Psoas muscle (tissue), 8 donors: ENCODE data around the gene ZNF586. TPM values are rescaled to one million over a fixed set of nuclear protein-coding genes. Genes with fewer than 3 reads are reported as not detected.
"Not testable (repeated sequence)": the region's sequence is repeated elsewhere in the genome, so short reads cannot be mapped to it uniquely, and the experiment has no call there.

Experiments used
- ATAC-seq, 4 donors: fragments of 200-7000 bp; cut with Tn5 transposase; one replicate each; pipeline ENCODE4 v1.9.1; 2020; ENCODE audit warnings: moderate library complexity in 3 of 4, mild to moderate bottlenecking in 2 of 4
- DNase-seq, 2 donors: peaks; one replicate each; pipeline ENCODE4 v3.0.0-alpha.2; 2020
- H3K27ac ChIP-seq: fragments of 200-600 bp; one replicate; pipeline ENCODE4 v1.8.0; 2022
- H3K27me3 ChIP-seq, 3 donors: fragments of 200-600 bp in 1 of 3; one replicate each; pipeline versions ENCODE4 v1.6.1 to v1.8.0; 2013 to 2022; ENCODE audit warnings: low read length in 2 of 3, mild to moderate bottlenecking in 2 of 3, moderate library complexity in 1 of 3; ENCODE audit not compliant: insufficient read depth in 3 of 3
- H3K36me3 ChIP-seq, 2 donors: fragments of 200-600 bp in 1 of 2; one replicate each; pipeline versions ENCODE4 v1.6.1 to v1.8.0; 2013 to 2022; ENCODE audit warnings: low read depth in 1 of 2, mild to moderate bottlenecking in 1 of 2, moderate library complexity in 1 of 2; ENCODE audit not compliant: insufficient read depth in 1 of 2
- H3K4me1 ChIP-seq: fragments of 200-600 bp; one replicate; pipeline ENCODE4 v1.8.0; 2022
- H3K4me3 ChIP-seq: fragments of 200-600 bp; one replicate; pipeline ENCODE4 v1.8.0; 2022; ENCODE audit warnings: mild to moderate bottlenecking
- H3K9me3 ChIP-seq: fragments of 200-600 bp; one replicate; pipeline ENCODE4 v1.8.0; 2022
- CTCF ChIP-seq: fragments of 200-600 bp; IDR thresholded peaks from one replicate; pipeline ENCODE4 v1.8.0; 2022; ENCODE audit warnings: antibody characterized with exemption
- WGBS, 3 donors: extraction: QIAGEN DNeasy Blood & Tissue Kit; methylation state at CpG; one replicate each; pipeline versions ENCODE4 v1.1.6 to v1.1.7; 2013; 5-methylcytosine and 5-hydroxymethylcytosine counted together
- intact Hi-C, 2 donors: fragments of 100-400 bp; cut with DNase I; formaldehyde crosslinking; loops; one replicate each; pipeline versions ENCODE4 v1.11.0 to v1.14.2; 2022
- long read RNA-seq, 2 donors: library from polyadenylated mRNA; unstranded; transcript quantifications; one replicate each; pipeline ENCODE4 v2.0.0, GENCODE V29; 2021
- polyA plus RNA-seq, 3 donors: library from polyadenylated mRNA; stranded (reverse); fragments of 200-250 nt; gene quantifications; one replicate each; pipeline ENCODE4 v1.2.3, GENCODE V29; 2013
- total RNA-seq, 4 donors: library from RNA; stranded (reverse); fragmentation: NEBNext Ultra II Directional in 2 of 4; extraction: Animal tissue kit (Norgen Biotek cat#: 25700) in 2 of 4; gene quantifications; one replicate each; pipeline versions ENCODE4 v1.2.1 to v1.2.4, GENCODE V29; 2021 to 2023
- donor health status: healthy with polysubstance abuse.
- donor health status: DM: no; HTN: no; CAD: no; lungs with moderate emphysema.
- donor health status: Bipolar disorder and iron deficiency.
- donor health status: healthy.
- donor health status: DM: yes; HTN: yes; CAD: no.
- donor health status: DM: no; HTN: no; CAD: no.
- donor health status: DM: no; HTN: no; CAD: no.
- donor health status: DM: yes; HTN: yes; CAD: no.

The ZNF586 gene
- total RNA-seq: 10 to 100 TPM; 10.9 to 14.1 (median 12.1) TPM
- polyA plus RNA-seq: 10 to 100 TPM in 1 of 3 donors, 1 to 10 TPM in 2; 7.1 to 10.5 (median 8.6) TPM
- long read RNA-seq, donor 1, partial matches to known transcripts: 1 of 6 reads
- long read RNA-seq, donor 1, other reads (novel, unspliced or antisense): 2 of 6 reads
- long read RNA-seq, donor 2, transcript ZNF586-203 (3 exons, 2,163 nt): major isoform, 9 of 15 reads
- long read RNA-seq, donor 2, partial matches to known transcripts: 2 of 15 reads
- long read RNA-seq, donor 2, other reads (novel, unspliced or antisense): 4 of 15 reads

DNA sequence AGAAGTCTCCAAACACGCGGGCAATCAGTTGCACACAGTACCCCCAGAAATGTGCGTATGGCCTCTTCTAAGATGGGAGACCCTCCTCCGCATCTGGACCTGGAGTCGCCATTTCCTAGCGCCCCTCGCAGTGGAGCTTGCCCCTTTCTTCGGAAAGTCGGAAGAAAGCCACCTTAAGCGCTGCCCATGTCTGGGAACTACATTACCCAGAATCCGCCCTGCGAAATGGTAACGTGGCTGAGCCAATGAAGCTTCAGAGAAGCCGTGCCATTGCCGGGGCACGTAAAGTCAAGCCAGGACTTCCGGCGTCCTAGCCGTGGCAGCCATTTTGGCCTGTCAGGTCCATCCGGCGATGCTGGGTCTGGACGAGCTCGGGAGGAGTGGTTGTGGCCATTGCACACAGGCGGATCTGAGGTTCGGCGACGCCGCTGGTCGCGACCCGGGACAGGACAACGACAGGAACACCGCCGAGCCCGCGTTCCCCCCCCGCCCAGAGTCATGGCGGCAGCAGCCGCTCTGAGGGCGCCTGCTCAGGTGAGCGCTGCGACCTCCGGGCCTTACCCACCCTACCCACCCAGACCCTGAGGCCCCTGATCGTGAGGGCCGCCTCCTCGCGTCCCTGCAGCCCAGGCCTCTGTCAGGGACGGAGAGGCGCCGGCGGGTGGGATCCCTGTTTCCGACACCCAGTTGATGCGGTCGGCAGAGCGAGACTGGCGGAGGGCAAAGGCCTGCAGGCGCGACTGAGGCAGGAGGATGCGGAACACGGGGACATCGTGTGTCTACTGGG lies at the start of gene ZNF586:
TSS of gene ZNF586 (plus strand) at position 332 of the 787 bp plus-strand sequence. CDS start at position 499, 167 bp downstream.
- TF ChIP-seq CTCF: no peak
- intact Hi-C loops: no loop called here
- ATAC-seq (peak; percentile 91 to 93 (median 92)), DNase-seq (peak; percentile 89 to 94)
- Histone ChIP-seq H3K9me3 (no peaks in the 10 kb centered on the region), H3K4me3 (peak within 1 kb of the TSS; percentile 97), H3K27me3 (no peaks in the 10 kb centered on the region), H3K4me1 (peaks cover 30% of the 10 kb centered on the region), H3K27ac (peak within 1 kb of the TSS; percentile 95), H3K36me3 (peaks cover 8 to 11% of the 10 kb centered on the region in 2 donors)
- 3 to 5% (median 4%) methylated on average over 56 to 61 of the region's 61 CpGs for WGBS, 3 donors

DNA sequence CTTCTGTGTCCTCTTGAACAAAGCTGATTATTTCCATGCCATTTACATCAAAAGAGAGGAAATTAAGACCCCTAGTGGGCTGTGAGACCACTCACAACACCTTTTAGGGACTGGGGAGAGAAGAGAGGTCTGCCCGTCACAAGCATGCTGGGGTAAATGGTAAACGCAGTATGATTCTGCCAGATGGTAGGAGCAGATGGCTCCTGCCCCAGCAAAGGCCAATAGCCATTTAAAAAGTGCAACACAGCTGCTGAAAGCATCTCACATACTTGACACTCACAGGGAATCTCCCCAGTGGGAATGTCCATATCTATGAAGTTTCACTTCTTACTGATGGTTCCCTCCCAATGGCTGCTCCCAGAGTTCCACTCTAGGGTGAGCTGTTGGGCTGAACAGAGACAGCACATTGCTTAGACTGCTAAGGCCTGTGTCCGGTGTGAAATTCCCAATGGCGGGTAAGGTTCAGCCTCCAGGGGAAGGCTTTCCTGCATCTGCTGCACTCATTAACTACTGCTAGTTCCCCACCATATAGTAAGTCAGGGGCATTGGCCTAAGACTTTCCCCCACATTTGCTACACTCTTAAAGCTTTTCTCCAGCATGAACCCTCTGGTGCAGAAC lies 49.5 kb upstream of the ZNF586 start:
- no peak overlapping the region for H3K27ac ChIP-seq
- ATAC-seq: no peak
- TF ChIP-seq CTCF: no peak
- DNase-seq: no peak
- H3K36me3 ChIP-seq: peaks cover 18 to 44% of the 10 kb centered on the region in 2 donors
- peaks cover 26% of the 10 kb centered on the region for H3K9me3 ChIP-seq
- WGBS, 3 donors: 79 to 87% (median 84%) methylated on average over 4 of the region's 4 CpGs
- intact Hi-C loops: loop anchor here in 1 of 2 donors (10.0 kb wide), 1 partner anchor 195 kb away; the partner anchor contains the start of gene ZNF417
- no peak overlapping the region for H3K4me3 ChIP-seq
- no peaks in the 10 kb centered on the region for H3K27me3 ChIP-seq
- no peaks in the 10 kb centered on the region for H3K4me1 ChIP-seq

GRCh38 chr19:57720878-57721277 lies 48.6 kb upstream of the ZNF586 start:
- no peak for TF ChIP-seq CTCF

GRCh38 chr19:57738320-57738719 lies 31.2 kb upstream of the ZNF586 start:
- peak overlapping the region; percentile 23 for H3K4me3 ChIP-seq
- intact Hi-C loops: loop anchor here in 1 of 2 donors (10.0 kb wide), 1 partner anchor 416 kb away; the partner anchor contains the start of gene ZNF329
- H3K27ac ChIP-seq, H3K27me3 ChIP-seq, H3K4me1 ChIP-seq, H3K36me3 ChIP-seq, H3K9me3 ChIP-seq: not testable (repeated sequence)
- WGBS, 3 donors: 5 to 10% (median 5%) methylated on average over 10 of the region's 10 CpGs
- DNase-seq: peak; percentile 41 to 70
- peak; percentile 63 for TF ChIP-seq CTCF
- peak; percentile 70 to 91 (median 80) for ATAC-seq

More at GRCh38 chr19:57720878-57721277, 48.6 kb upstream of the ZNF586 start:
- H3K36me3 ChIP-seq: peaks cover 18 to 44% of the 10 kb centered on the region in 2 donors
- peaks cover 26% of the 10 kb centered on the region for H3K9me3 ChIP-seq
- no peak for DNase-seq
- intact Hi-C loops: loop anchor here in 1 of 2 donors (10.0 kb wide), 1 partner anchor 194 kb away; the partner anchor contains the start of gene ZNF417
- H3K27ac ChIP-seq: no peak overlapping the region
- no peak overlapping the region for H3K4me3 ChIP-seq
- 97 to 98% (median 97%) methylated on average over 10 of the region's 10 CpGs for WGBS, 3 donors
- ATAC-seq: no peak
- no peaks in the 10 kb centered on the region for H3K4me1 ChIP-seq
- H3K27me3 ChIP-seq: no peaks in the 10 kb centered on the region

DNA sequence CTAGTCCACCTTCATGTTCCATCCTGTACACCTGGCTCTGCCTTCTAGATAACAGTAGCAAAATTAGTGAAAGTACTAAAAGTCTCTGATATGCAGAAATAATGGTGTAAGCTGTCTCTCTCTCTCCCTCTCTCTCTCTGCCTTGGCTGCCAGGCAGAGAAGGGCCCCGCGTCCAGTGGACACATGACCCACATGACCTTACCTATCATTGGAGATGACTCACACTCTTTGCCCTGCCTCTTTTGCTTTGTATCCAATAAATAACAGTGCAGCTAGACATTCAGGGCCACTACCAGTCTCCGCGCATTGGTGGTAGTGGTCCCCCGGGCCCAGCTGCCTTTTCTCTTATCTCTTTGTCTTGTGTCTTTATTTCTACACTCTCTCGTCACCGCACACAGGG lies 30.7 kb upstream of the ZNF586 start:
- ATAC-seq: peak in 1 of 4 donors; percentile 38
- H3K4me1 ChIP-seq, DNase-seq, H3K27ac ChIP-seq, H3K9me3 ChIP-seq, H3K36me3 ChIP-seq, H3K27me3 ChIP-seq: not testable (repeated sequence)
- WGBS, 3 donors: 88 to 92% (median 91%) methylated on average over 7 of the region's 7 CpGs
- intact Hi-C loops: loop anchor here in 1 of 2 donors (10.0 kb wide), 1 partner anchor 416 kb away; the partner anchor contains the start of gene ZNF329
- peak overlapping the region; percentile 23 for H3K4me3 ChIP-seq
